Measurements from ENCODE around the gene UGT1A6. TPM values are rescaled to one million over a fixed set of nuclear protein-coding genes. Genes with fewer than 3 reads are reported as not detected.

The UGT1A6 gene
- total and polyA plus RNA-seq, 2 experiments from 2014 or later = not detected

DNA sequence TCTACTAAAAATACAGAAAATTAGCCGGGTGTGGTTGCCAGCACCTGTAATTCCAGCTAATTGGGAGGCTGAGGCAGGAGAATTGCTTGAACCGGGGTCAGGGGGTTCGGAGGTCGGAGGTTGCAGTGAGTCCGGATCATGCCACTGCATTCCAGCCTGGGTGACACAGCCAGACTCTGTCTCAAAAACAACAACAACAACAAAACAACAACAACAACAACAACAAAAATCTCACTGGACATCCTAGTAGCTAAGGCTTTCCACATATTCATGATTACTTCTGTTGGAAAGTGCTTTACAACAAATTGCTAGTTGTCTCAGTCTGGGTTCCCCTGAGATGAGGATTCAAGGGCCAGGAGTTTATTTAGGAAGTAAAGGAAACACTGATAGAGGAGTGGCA, 81.2 kb downstream of the UGT1A6 start:
- DNase-seq (ENCODE audit: low read depth in 1 of 2, low spot score in 1 of 2) = no peak
- no peaks in the 10 kb centered on the region for H3K4me1 ChIP-seq (ENCODE audit: low read depth)
- no peaks in the 10 kb centered on the region for H3K36me3 ChIP-seq
- TF ChIP-seq, protein P1, sequence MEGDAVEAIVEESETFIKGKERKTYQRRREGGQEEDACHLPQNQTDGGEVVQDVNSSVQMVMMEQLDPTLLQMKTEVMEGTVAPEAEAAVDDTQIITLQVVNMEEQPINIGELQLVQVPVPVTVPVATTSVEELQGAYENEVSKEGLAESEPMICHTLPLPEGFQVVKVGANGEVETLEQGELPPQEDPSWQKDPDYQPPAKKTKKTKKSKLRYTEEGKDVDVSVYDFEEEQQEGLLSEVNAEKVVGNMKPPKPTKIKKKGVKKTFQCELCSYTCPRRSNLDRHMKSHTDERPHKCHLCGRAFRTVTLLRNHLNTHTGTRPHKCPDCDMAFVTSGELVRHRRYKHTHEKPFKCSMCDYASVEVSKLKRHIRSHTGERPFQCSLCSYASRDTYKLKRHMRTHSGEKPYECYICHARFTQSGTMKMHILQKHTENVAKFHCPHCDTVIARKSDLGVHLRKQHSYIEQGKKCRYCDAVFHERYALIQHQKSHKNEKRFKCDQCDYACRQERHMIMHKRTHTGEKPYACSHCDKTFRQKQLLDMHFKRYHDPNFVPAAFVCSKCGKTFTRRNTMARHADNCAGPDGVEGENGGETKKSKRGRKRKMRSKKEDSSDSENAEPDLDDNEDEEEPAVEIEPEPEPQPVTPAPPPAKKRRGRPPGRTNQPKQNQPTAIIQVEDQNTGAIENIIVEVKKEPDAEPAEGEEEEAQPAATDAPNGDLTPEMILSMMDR (IDR thresholded peaks at IDR 0.05; ENCODE audit: low read depth, low read length) = no peak
- no peaks in the 10 kb centered on the region for H3K27me3 ChIP-seq
- no peak overlapping the region for H3K4me3 ChIP-seq
- no peaks in the 10 kb centered on the region for H3K9me3 ChIP-seq (ENCODE audit: low read depth)
- H3K27ac ChIP-seq = no peak overlapping the region

DNA sequence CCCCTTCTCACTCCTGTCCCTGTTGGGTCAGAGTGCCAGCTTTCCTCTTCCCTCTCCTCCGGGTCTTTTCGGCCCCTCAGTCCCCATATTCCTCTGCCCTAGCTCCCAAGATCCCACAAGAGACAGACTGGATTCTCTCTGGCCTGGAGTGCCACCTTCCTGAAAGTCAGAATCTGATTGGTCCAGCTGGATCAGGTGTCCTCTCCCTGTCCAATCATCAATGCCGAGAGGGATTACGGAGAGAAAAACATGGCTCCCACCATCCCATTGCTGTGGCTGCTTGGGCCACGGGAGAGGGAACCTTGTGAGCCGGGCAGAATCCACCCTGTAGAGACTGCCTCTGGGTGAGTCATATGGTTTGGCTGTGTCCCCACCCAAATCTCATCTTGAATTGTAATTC, 82.7 kb downstream of the UGT1A6 start:
- TF ChIP-seq, protein P1 (IDR thresholded peaks at IDR 0.05; ENCODE audit: low read depth, low read length) = no peak
- H3K27ac ChIP-seq = no peak overlapping the region
- H3K4me3 ChIP-seq = no peak overlapping the region
- H3K9me3 ChIP-seq (ENCODE audit: low read depth) = no peaks in the 10 kb centered on the region
- no peaks in the 10 kb centered on the region for H3K4me1 ChIP-seq (ENCODE audit: low read depth)
- no peaks in the 10 kb centered on the region for H3K27me3 ChIP-seq
- no peak for DNase-seq (ENCODE audit: low read depth in 1 of 2, low spot score in 1 of 2)
- H3K36me3 ChIP-seq = no peaks in the 10 kb centered on the region

DNA sequence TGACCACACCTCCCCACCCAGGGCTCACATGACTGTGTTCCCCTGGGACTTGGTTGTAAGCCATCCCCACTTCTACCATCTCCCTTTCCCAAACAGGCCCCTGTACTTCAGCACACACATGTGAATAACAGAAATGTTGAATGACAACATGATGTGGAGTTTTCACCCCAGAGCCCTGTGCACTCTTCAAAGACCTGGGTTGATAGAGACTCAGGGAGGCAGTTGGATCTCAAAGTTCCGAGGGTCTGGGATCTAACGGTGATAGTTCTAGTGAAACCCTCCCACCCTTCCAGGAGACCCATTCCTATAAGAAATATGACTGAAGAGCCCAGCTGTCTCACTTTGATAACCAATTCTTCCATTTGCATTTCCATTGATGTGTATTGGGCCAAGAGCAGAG, 85.3 kb downstream of the UGT1A6 start, which contains the start of gene MROH2A:
MROH2A (plus strand) TSS at position 301 of the 400 bp plus-strand sequence. CDS start 1,029 bp downstream, outside the sequence.
- no peaks in the 10 kb centered on the region for H3K36me3 ChIP-seq
- TF ChIP-seq, protein P1 (IDR thresholded peaks at IDR 0.05; ENCODE audit: low read depth, low read length) = no peak
- no peak within 1 kb of the TSS for H3K4me3 ChIP-seq
- no peaks in the 10 kb centered on the region for H3K27me3 ChIP-seq
- no peaks in the 10 kb centered on the region for H3K4me1 ChIP-seq (ENCODE audit: low read depth)
- DNase-seq (ENCODE audit: low read depth in 1 of 2, low spot score in 1 of 2) = no peak
- no peaks in the 10 kb centered on the region for H3K9me3 ChIP-seq (ENCODE audit: low read depth)
- H3K27ac ChIP-seq = no peak within 1 kb of the TSS

DNA sequence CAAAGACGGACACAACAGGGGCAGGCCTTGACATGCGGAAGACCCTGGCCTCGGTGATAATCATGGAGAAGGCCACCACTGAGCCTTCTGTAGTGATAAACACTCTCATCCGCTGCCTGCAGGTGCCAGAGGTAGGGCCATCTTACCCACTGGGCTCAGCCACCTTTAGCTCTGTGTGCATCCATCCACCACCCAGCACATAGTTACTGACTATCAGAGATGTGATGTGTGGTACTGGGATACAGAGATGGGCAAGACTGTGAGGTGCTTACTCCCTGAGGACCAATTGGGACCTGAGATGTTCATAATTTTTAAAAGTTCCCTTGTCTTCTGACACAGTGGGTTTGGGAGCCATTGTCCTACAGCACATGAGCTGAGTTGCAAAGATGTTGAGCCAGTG, 87.0 kb downstream of the UGT1A6 start:
- Histone ChIP-seq H3K4me1 (ENCODE audit: low read depth) (no peaks in the 10 kb centered on the region), H3K9me3 (ENCODE audit: low read depth) (no peaks in the 10 kb centered on the region), H3K4me3 (no peak overlapping the region), H3K27me3 (no peaks in the 10 kb centered on the region), H3K36me3 (no peaks in the 10 kb centered on the region), H3K27ac (no peak overlapping the region)
- TF ChIP-seq, protein P1 (IDR thresholded peaks at IDR 0.05; ENCODE audit: low read depth, low read length) = no peak
- no peak for DNase-seq (ENCODE audit: low read depth in 1 of 2, low spot score in 1 of 2)

DNA sequence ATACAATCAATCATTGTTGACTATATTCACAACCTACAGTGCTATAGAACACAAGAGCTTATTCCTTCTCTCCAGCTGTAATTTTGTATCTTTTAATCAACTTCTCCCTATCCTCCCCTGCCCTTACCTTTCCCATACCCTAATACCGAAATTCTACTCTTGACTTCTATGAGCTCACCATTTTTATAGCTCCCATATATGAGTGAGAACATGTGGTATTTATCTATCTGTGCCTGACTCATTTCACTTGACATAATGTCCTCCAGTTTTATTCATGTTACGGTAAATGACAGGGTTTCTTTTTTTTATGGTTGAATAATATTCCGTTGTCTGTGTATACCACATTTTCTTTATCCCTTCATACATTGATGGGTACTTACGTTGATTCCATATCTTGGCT, 88.1 kb downstream of the UGT1A6 start:
- Histone ChIP-seq H3K4me1 (ENCODE audit: low read depth) (no peaks in the 10 kb centered on the region), H3K4me3 (no peak overlapping the region), H3K36me3 (no peaks in the 10 kb centered on the region), H3K9me3 (ENCODE audit: low read depth) (no peaks in the 10 kb centered on the region), H3K27me3 (no peaks in the 10 kb centered on the region), H3K27ac (no peak overlapping the region)
- no peak for DNase-seq (ENCODE audit: low read depth in 1 of 2, low spot score in 1 of 2)
- TF ChIP-seq, protein P1 (IDR thresholded peaks at IDR 0.05; ENCODE audit: low read depth, low read length) = no peak

DNA sequence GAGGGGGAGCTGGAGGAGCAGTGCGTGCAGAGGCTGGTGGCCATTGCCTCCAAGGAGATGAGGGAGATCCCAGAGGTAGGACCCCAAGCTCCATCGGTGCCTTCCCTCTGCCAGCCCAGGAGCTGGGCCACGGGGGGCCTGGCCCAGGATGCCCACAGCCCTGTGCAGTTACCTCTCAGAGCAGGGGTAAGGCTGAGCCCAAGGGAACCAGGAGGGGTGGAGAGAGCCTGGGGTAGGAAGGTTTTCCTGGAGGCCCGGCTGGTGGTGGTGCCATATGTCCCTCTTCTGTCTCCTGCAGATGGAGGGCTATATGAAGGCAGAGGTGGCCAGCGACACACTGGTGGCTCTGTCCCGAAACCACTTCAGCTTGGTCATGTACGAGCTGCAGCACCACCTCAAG, 96.9 kb downstream of the UGT1A6 start:
- Histone ChIP-seq H3K4me1 (ENCODE audit: low read depth) (no peaks in the 10 kb centered on the region), H3K9me3 (ENCODE audit: low read depth) (no peaks in the 10 kb centered on the region), H3K36me3 (no peaks in the 10 kb centered on the region), H3K27me3 (no peaks in the 10 kb centered on the region), H3K27ac (no peak overlapping the region), H3K4me3 (no peak overlapping the region)
- no peak for DNase-seq (ENCODE audit: low read depth in 1 of 2, low spot score in 1 of 2)
- TF ChIP-seq, protein P1 (IDR thresholded peaks at IDR 0.05; ENCODE audit: low read depth, low read length) = no peak
